ENCODE results near the gene EPS15.

Gene EPS15

DNA sequence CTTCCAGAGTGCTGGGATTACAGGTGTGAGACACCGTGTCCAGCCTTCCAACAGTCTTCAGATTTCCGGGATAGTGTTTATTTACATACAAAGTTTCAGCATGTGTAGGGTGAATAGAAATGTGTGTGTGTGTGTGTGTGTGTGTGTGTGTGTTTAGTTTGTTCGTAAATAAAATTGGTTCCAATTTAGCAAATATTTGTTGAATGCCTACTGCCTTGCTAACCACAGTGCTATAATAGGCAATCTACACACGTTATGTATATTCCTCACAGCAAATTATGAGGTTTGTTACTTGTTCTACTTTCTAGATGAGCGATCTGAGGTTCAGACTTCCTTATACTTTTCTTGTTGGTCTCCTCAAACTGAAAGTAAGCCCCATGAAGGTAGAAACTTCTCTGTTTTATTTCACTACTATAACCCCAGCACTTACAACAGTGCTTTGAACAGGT is 32.8 kb upstream of the EPS15 start:
- no peak overlapping the region for H3K4me2 ChIP-seq (ENCODE audit: low read depth, low read length)
- H4K20me1 ChIP-seq (ENCODE audit: insufficient read depth, low read length): no peaks in the 10 kb centered on the region
- no peak overlapping the region for H3K27ac ChIP-seq (ENCODE audit: low read length)
- no peak for TF ChIP-seq EZH2 (optimal IDR thresholded peaks at IDR 0.05; ENCODE audit: low read depth, low read length)
- TF ChIP-seq, protein P1, sequence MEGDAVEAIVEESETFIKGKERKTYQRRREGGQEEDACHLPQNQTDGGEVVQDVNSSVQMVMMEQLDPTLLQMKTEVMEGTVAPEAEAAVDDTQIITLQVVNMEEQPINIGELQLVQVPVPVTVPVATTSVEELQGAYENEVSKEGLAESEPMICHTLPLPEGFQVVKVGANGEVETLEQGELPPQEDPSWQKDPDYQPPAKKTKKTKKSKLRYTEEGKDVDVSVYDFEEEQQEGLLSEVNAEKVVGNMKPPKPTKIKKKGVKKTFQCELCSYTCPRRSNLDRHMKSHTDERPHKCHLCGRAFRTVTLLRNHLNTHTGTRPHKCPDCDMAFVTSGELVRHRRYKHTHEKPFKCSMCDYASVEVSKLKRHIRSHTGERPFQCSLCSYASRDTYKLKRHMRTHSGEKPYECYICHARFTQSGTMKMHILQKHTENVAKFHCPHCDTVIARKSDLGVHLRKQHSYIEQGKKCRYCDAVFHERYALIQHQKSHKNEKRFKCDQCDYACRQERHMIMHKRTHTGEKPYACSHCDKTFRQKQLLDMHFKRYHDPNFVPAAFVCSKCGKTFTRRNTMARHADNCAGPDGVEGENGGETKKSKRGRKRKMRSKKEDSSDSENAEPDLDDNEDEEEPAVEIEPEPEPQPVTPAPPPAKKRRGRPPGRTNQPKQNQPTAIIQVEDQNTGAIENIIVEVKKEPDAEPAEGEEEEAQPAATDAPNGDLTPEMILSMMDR (IDR thresholded peaks at IDR 0.05; ENCODE audit: low read length): no peak
- no peak for TF ChIP-seq EZH2phosphoT487 (IDR thresholded peaks at IDR 0.05; ENCODE audit: low read length)
- no peaks in the 10 kb centered on the region for H3K27me3 ChIP-seq (replicated peaks; ENCODE audit: insufficient read depth, low read length)
- no peaks in the 10 kb centered on the region for H3K36me3 ChIP-seq (replicated peaks; ENCODE audit: insufficient read depth, low read length)
- DNase-seq: no peak
- H3K4me1 ChIP-seq (ENCODE audit: low read length): peaks cover 12% of the 10 kb centered on the region
- H3K9me3 ChIP-seq (replicated peaks; ENCODE audit: insufficient read depth, low read length): no peaks in the 10 kb centered on the region
- no peak overlapping the region for H3K4me3 ChIP-seq (ENCODE audit: low read length)
- no peak overlapping the region for H3K9ac ChIP-seq (ENCODE audit: low read length)
- H3K79me2 ChIP-seq (ENCODE audit: low read length): no peaks in the 10 kb centered on the region
- peaks cover 4% of the 10 kb centered on the region for H3F3A ChIP-seq (ENCODE audit: insufficient read depth, low read length)
- no peaks in the 10 kb centered on the region for H3K9me2 ChIP-seq (replicated peaks; ENCODE audit: insufficient read depth, low read length)
- no peak overlapping the region for H2AFZ ChIP-seq (ENCODE audit: low read length)

DNA sequence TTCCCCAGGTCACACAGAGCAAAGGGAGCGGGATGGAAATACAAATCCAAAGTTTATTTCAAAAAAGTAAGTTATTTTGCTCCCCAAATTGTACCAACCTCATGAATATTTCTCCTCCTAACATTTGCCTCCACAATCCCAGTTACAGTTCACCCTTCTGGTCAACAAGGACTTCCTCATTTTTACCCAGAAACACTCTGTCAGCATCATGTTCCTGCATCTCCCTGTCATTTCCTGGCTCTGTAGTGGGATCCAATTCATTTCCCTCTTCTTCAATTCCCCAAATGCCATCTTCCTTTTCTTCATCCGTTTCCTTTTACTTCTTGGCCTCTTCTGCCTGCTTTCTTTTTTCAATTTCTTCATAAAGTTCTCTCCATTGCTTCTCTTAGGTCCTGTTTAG is 32.0 kb upstream of the EPS15 start:
- Histone ChIP-seq H3K9me2 (replicated peaks; ENCODE audit: insufficient read depth, low read length) (no peaks in the 10 kb centered on the region), H3F3A (ENCODE audit: insufficient read depth, low read length) (peaks cover 4% of the 10 kb centered on the region), H3K79me2 (ENCODE audit: low read length) (no peaks in the 10 kb centered on the region), H3K9me3 (replicated peaks; ENCODE audit: insufficient read depth, low read length) (no peaks in the 10 kb centered on the region), H3K4me3 (ENCODE audit: low read length) (no peak overlapping the region), H4K20me1 (ENCODE audit: insufficient read depth, low read length) (no peaks in the 10 kb centered on the region), H2AFZ (ENCODE audit: low read length) (no peak overlapping the region), H3K4me2 (ENCODE audit: low read depth, low read length) (no peak overlapping the region), H3K36me3 (replicated peaks; ENCODE audit: insufficient read depth, low read length) (no peaks in the 10 kb centered on the region), H3K9ac (ENCODE audit: low read length) (no peak overlapping the region), H3K27me3 (replicated peaks; ENCODE audit: insufficient read depth, low read length) (no peaks in the 10 kb centered on the region), H3K4me1 (ENCODE audit: low read length) (peaks cover 12% of the 10 kb centered on the region), H3K27ac (ENCODE audit: low read length) (no peak overlapping the region)
- no peak for DNase-seq
- TF ChIP-seq, protein P1 (IDR thresholded peaks at IDR 0.05; ENCODE audit: low read length): no peak
- TF ChIP-seq EZH2phosphoT487 (IDR thresholded peaks at IDR 0.05; ENCODE audit: low read length): no peak
- TF ChIP-seq EZH2 (optimal IDR thresholded peaks at IDR 0.05; ENCODE audit: low read depth, low read length): no peak

DNA sequence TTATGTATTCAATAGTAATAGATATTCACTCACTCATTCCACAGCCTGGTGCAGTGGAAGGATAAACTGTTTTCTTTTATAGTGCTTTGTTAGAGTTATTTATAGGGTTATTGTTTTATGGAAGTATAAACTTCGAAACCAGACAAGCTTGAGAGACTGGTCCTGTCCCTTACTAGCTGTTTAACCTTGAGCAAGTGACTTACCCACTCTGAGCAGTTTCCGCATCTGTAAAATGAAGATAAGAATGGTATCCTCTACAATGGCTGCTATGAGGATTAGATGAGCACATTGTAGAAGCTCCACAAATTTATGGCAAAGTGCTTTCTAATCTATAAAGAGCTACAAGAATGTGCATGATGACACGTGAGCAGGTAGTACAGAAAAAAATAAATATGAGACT is 30.8 kb upstream of the EPS15 start:
- no peak overlapping the region for H3K4me2 ChIP-seq (ENCODE audit: low read depth, low read length)
- no peaks in the 10 kb centered on the region for H3K36me3 ChIP-seq (replicated peaks; ENCODE audit: insufficient read depth, low read length)
- no peaks in the 10 kb centered on the region for H3K27me3 ChIP-seq (replicated peaks; ENCODE audit: insufficient read depth, low read length)
- no peaks in the 10 kb centered on the region for H3K9me2 ChIP-seq (replicated peaks; ENCODE audit: insufficient read depth, low read length)
- H2AFZ ChIP-seq (ENCODE audit: low read length): no peak overlapping the region
- TF ChIP-seq EZH2 (optimal IDR thresholded peaks at IDR 0.05; ENCODE audit: low read depth, low read length): no peak
- TF ChIP-seq, protein P1 (IDR thresholded peaks at IDR 0.05; ENCODE audit: low read length): no peak
- no peak for DNase-seq
- no peaks in the 10 kb centered on the region for H3K79me2 ChIP-seq (ENCODE audit: low read length)
- no peaks in the 10 kb centered on the region for H4K20me1 ChIP-seq (ENCODE audit: insufficient read depth, low read length)
- no peaks in the 10 kb centered on the region for H3K9me3 ChIP-seq (replicated peaks; ENCODE audit: insufficient read depth, low read length)
- no peak overlapping the region for H3K4me3 ChIP-seq (ENCODE audit: low read length)
- no peak overlapping the region for H3K9ac ChIP-seq (ENCODE audit: low read length)
- H3K4me1 ChIP-seq (ENCODE audit: low read length): peaks cover 12% of the 10 kb centered on the region
- H3K27ac ChIP-seq (ENCODE audit: low read length): no peak overlapping the region
- H3F3A ChIP-seq (ENCODE audit: insufficient read depth, low read length): peaks cover 4% of the 10 kb centered on the region

Data from MM.1S (cell line).